ENCODE data around the gene IGSF3.
"Not testable (repeated sequence)": the region's sequence is repeated elsewhere in the genome, so short reads cannot be mapped to it uniquely, and the experiment has no call there.

The IGSF3 gene

GRCh38 chr1:116684575-116684974 is 17.0 kb upstream of the IGSF3 start:
- no peak for DNase-seq

GRCh38 chr1:116682641-116683221 is 15.2 kb upstream of the IGSF3 start:
- no peak for DNase-seq

- DNase-seq: no peak
Measured at GRCh38 chr1:116681343-116681899, 13.9 kb upstream of the IGSF3 start.

GRCh38 chr1:116680752-116681151 is 13.2 kb upstream of the IGSF3 start:
- DNase-seq: no peak

GRCh38 chr1:116679828-116680628 is 12.5 kb upstream of the IGSF3 start:
- no peak for DNase-seq

- DNase-seq: no peak
Measured at GRCh38 chr1:116679091-116679827, 11.7 kb upstream of the IGSF3 start.

- DNase-seq: no peak
Measured at GRCh38 chr1:116678732-116679090, 11.2 kb upstream of the IGSF3 start.

GRCh38 chr1:116677474-116678062 is 10.0 kb upstream of the IGSF3 start:
- peak; percentile 15 for DNase-seq

GRCh38 chr1:116676291-116676690 is 8.8 kb upstream of the IGSF3 start:
- DNase-seq: no peak

- DNase-seq: no peak
Measured at GRCh38 chr1:116674751-116675150, 7.2 kb upstream of the IGSF3 start.

- no peak for DNase-seq
Measured at GRCh38 chr1:116674011-116674531, 6.5 kb upstream of the IGSF3 start.

- DNase-seq: no peak
Measured at GRCh38 chr1:116671912-116672311, 4.4 kb upstream of the IGSF3 start.

GRCh38 chr1:116671072-116671760 is 3.7 kb upstream of the IGSF3 start:
- no peak for DNase-seq

- no peak for DNase-seq
Measured at GRCh38 chr1:116668277-116668676, 744 bp upstream of the IGSF3 start.

- DNase-seq: no peak
Measured at GRCh38 chr1:116667078-116667574, 407 bp downstream of the IGSF3 start.

GRCh38 chr1:116666187-116667077 is 1.1 kb downstream of the IGSF3 start:
- no peak for DNase-seq

- DNase-seq: no peak
Measured at GRCh38 chr1:116664978-116665371, 2.6 kb downstream of the IGSF3 start.

- DNase-seq: no peak
Measured at GRCh38 chr1:116664366-116664977, 3.1 kb downstream of the IGSF3 start.

GRCh38 chr1:116663821-116664220 is 3.7 kb downstream of the IGSF3 start:
- DNase-seq: no peak

GRCh38 chr1:116661633-116662032 is 5.9 kb downstream of the IGSF3 start:
- no peak for DNase-seq

GRCh38 chr1:116658645-116659044 is 8.9 kb downstream of the IGSF3 start:
- not testable (repeated sequence) for DNase-seq

Data from kidney glomerular epithelial cell (primary cell).